GM19397 (cell line): ENCODE measurements around the gene EPSTI1.

Source experiments
- ATAC-seq: cut with Tn5 transposase; IDR thresholded peaks from one replicate; pipeline ENCODE4 v1.9.1; 2021; ENCODE audit warnings: mild to moderate bottlenecking, moderate library complexity; ENCODE audit not compliant: unreplicated experiment

EPSTI1 gene

DNA sequence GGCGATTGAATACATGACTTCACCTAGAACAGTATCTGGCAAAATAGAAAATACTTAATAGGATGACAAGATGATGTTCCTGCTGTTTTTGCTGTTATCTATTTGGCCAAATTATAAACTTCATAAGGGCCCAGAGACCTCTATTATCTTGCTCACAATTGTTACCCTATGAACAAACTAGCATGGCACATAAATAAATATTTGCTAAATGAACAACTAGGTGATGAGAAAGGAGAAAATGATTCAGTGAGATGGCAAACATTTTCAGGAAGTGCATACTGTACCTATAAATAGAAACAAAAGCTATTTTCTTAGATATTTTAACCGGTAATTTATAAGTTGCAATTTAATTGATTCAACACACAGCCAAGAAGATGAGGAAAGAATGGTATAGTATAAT, 132.3 kb downstream of the EPSTI1 start:
- no peak for ATAC-seq

DNA sequence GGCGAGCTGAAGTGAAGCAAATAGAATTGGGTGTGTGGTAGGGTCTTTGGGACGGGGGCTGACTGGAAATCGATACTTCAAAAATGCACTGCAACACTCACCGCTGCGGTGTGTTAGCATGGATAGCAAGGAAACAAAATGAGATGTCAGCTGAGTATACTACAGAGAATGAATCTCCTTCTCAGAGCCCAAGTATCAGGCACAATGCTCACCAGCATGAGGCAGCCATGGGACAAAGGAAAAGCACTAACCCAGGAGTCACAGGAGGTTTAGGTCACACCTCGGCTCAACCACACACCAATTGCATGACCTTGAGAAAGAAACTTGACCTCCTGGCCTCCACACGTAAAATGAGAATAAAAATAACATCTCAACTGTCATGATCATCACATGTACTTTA, 136.6 kb downstream of the EPSTI1 start:
- ATAC-seq, result no peak

- no peak for ATAC-seq
Measured at GRCh38 chr13:42852136-42852535, 139.9 kb downstream of the EPSTI1 start.

DNA sequence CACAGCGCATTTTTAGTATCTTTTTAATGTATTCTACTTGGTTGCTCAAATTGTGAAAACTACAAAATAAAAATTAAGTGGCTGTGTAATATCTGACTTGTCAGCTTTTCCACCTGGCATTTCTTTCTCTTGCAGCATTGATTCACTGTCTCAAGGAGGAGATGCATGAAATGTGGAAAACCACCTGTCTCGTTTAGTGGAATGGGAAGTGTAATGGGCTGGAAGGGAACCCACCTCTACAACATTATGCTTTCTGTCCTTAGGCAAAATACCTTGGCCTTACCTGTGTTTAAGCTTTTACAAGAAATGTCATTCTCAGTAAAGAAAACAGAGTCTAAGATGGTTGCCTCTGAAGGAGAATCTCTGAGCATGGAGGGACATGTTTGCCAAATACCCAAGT, 142.8 kb downstream of the EPSTI1 start:
- no peak for ATAC-seq

- ATAC-seq, result no peak
Measured at GRCh38 chr13:42847891-42848663, 144.0 kb downstream of the EPSTI1 start.

DNA sequence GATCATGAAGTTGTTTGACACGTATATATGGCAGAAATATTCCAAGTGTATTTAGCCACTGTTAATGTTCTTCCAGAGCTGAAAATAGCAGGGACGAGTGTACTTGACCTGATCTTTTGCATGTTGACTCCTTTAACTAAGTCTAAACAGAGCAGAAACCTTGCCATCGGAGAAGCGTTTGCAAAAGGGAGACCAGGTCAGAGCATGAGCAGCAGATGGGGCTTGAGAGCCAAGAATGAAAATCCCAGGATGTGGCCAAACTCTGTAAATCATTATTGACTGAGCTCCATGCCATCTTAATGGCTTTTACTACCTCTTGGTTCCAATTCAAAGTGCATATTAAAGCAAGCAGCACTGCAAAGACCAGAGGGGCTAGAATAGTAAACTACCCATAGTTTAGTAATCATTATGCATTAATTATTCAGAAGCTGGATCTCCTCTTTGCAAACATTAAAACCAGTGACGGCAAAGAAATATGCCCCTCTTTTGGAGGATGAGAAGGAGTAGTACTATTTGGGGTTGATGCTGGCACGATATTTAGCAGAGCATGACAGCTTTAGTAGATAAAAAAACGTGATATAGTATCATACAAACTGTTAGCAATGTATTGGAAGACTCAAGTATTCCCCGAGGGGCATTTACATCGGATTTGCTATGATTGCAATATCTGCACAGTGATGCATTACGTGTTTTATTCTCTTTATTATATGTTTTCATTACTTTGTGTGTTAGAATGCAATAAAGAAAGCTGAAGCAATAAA, 154.9 kb downstream of the EPSTI1 start:
- no peak for ATAC-seq
